HUDEP-2 (cell line): ENCODE data around the gene NCSTN.

ENCODE experiments used
- DNase-seq, 76 experiments: peaks; one replicate each; lab custom pipeline; 2025; ENCODE audit not compliant: unreplicated experiment in 76 of 76; lab: John Stamatoyannopoulos, UW

The NCSTN gene

GRCh38 chr1:160342953-160343869 lies at the start of gene NCSTN, which contains the start of gene COPA:
NCSTN (plus strand) TSS chr1:160343383; CDS start chr1:160343397, 14 bp downstream.
COPA (minus strand) TSS chr1:160343250; CDS start chr1:160343170, 80 bp downstream.
- DNase-seq = peak in 74 of 76 experiments; percentile 43 to 93 (median 83)

- DNase-seq = no peak
Measured at GRCh38 chr1:160296036-160296435, 47.1 kb upstream of the NCSTN start.

- DNase-seq = no peak
Measured at GRCh38 chr1:160300173-160300572, 43.0 kb upstream of the NCSTN start.

GRCh38 chr1:160307118-160307791 lies 35.9 kb upstream of the NCSTN start:
- DNase-seq = no peak

- no peak for DNase-seq
Measured at GRCh38 chr1:160308451-160309184, 34.6 kb upstream of the NCSTN start.

- DNase-seq = no peak
Measured at GRCh38 chr1:160309185-160309557, 34.0 kb upstream of the NCSTN start.

- DNase-seq = no peak
Measured at GRCh38 chr1:160309571-160309970, 33.6 kb upstream of the NCSTN start.

- no peak for DNase-seq
Measured at GRCh38 chr1:160315359-160315758, 27.8 kb upstream of the NCSTN start.

- no peak for DNase-seq
Measured at GRCh38 chr1:160322831-160323230, 20.4 kb upstream of the NCSTN start.

- DNase-seq = no peak
Measured at GRCh38 chr1:160325252-160325651, 17.9 kb upstream of the NCSTN start.

GRCh38 chr1:160326418-160326817 lies 16.8 kb upstream of the NCSTN start:
- peak in 21 of 76 experiments; percentile 10 to 70 (median 34) for DNase-seq

GRCh38 chr1:160328184-160328583 lies 15.0 kb upstream of the NCSTN start:
- no peak for DNase-seq

- peak in 3 of 76 experiments; percentile 4 to 8 (median 8) for DNase-seq
Measured at GRCh38 chr1:160330119-160330518, 13.1 kb upstream of the NCSTN start.

GRCh38 chr1:160332516-160332915 lies 10.7 kb upstream of the NCSTN start:
- no peak for DNase-seq

GRCh38 chr1:160338580-160338979 lies 4.6 kb upstream of the NCSTN start:
- DNase-seq = no peak

- DNase-seq = no peak
Measured at GRCh38 chr1:160340146-160340545, 3.0 kb upstream of the NCSTN start.

GRCh38 chr1:160340866-160341265 lies 2.3 kb upstream of the NCSTN start:
- DNase-seq = no peak

GRCh38 chr1:160342526-160342925 lies 657 bp upstream of the NCSTN start:
- DNase-seq = peak in 2 of 76 experiments; percentile 5

GRCh38 chr1:160344241-160344640 lies 1.1 kb downstream of the NCSTN start:
- DNase-seq = no peak

- no peak for DNase-seq
Measured at GRCh38 chr1:160344936-160345335, 1.8 kb downstream of the NCSTN start.

- no peak for DNase-seq
Measured at GRCh38 chr1:160346463-160346862, 3.3 kb downstream of the NCSTN start.
